ENCODE measurements around the gene CSF3R. TPM values are rescaled to one million over a fixed set of nuclear protein-coding genes. Genes with fewer than 3 reads are reported as not detected.

The CSF3R gene
- total RNA-seq, 1 experiment from 2014 or later: not detected

DNA sequence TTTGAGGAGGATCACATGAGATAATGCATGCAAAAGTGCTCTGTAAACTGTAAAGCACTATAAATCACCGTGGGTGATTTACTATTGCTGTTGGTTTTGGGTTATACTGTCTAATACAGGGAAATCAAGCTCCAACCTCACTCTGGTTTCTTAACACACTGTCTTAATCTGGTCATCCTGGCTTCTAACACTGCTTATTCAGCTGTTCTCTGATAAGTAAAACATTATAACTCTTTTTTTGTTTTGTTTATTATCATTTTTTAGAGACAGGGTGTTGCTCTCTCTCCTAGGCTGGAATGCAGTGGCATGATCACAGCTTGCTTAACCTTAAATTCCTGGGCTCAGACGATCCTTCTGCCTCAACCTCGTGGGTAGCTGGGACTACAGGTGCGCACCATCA lies 63.1 kb downstream of the CSF3R start:
- Histone ChIP-seq H3K4me3 (ENCODE audit: low read length) (no peak overlapping the region), H3K4me2 (ENCODE audit: low read length) (no peak overlapping the region), H3K27me3 (ENCODE audit: low read length) (no peaks in the 10 kb centered on the region), H3K79me2 (ENCODE audit: low read length) (no peaks in the 10 kb centered on the region), H3K9me2 (replicated peaks; ENCODE audit: low read length) (no peaks in the 10 kb centered on the region), H2AFZ (ENCODE audit: low read length) (no peak overlapping the region), H3F3A (ENCODE audit: low read length, unreplicated experiment) (no peaks in the 10 kb centered on the region), H3K36me3 (ENCODE audit: low read depth, low read length) (no peaks in the 10 kb centered on the region), H3K27ac (ENCODE audit: low read length) (no peak overlapping the region), H3K9me3 (ENCODE audit: low read length) (no peaks in the 10 kb centered on the region), H4K20me1 (ENCODE audit: low read length) (no peaks in the 10 kb centered on the region), H3K4me1 (ENCODE audit: insufficient read depth, low read length) (peaks cover 14% of the 10 kb centered on the region), H3K9ac (ENCODE audit: low read length) (no peak overlapping the region)
- intact Hi-C loops (cut with micrococcal nuclease): no loop called here
- ATAC-seq (no peak), DNase-seq (no peak)
- CTCF ChIA-PET: interaction anchor here (0.6 kb wide), 1 partner anchor 22 kb away, joined by 4 read pairs; no protein-coding TSS in a partner anchor
- TF ChIP-seq EZH2phosphoT487 (IDR thresholded peaks at IDR 0.05; ENCODE audit: borderline replicate concordance, low read length): no peak
- TF ChIP-seq, protein P1, sequence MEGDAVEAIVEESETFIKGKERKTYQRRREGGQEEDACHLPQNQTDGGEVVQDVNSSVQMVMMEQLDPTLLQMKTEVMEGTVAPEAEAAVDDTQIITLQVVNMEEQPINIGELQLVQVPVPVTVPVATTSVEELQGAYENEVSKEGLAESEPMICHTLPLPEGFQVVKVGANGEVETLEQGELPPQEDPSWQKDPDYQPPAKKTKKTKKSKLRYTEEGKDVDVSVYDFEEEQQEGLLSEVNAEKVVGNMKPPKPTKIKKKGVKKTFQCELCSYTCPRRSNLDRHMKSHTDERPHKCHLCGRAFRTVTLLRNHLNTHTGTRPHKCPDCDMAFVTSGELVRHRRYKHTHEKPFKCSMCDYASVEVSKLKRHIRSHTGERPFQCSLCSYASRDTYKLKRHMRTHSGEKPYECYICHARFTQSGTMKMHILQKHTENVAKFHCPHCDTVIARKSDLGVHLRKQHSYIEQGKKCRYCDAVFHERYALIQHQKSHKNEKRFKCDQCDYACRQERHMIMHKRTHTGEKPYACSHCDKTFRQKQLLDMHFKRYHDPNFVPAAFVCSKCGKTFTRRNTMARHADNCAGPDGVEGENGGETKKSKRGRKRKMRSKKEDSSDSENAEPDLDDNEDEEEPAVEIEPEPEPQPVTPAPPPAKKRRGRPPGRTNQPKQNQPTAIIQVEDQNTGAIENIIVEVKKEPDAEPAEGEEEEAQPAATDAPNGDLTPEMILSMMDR (conservative IDR thresholded peaks at IDR 0.05; ENCODE audit: low read depth, low read length): no peak
- no peak for TF ChIP-seq EZH2 (IDR thresholded peaks at IDR 0.05; ENCODE audit: low read length, unreplicated experiment)
- no TSS peak for BruUV-seq (replicated peaks)
- POLR2A ChIA-PET (ENCODE audit: unreplicated experiment): no interaction called here

DNA sequence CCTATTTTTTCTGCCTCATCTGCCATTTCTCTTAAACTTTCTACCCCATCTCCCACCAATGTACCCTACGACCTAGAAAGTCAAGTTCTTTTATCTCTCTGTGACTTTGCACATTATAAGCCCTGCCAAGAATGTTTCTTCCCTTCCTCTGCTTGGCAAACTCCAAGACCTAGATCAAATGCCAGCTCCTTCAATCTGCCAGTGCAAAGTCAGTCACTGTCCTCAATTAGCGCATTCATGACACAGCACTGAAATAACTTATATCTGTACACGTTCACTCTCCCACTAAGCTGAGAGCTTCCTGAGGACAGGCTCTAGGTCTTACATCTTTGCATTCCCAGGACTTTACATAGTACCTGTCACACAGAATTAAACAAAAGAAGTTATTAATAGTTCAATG lies 63.6 kb downstream of the CSF3R start:
- Histone ChIP-seq H2AFZ (ENCODE audit: low read length) (no peak overlapping the region), H3K27ac (ENCODE audit: low read length) (no peak overlapping the region), H3K27me3 (ENCODE audit: low read length) (no peaks in the 10 kb centered on the region), H3K4me2 (ENCODE audit: low read length) (no peak overlapping the region), H3K79me2 (ENCODE audit: low read length) (no peaks in the 10 kb centered on the region), H3K9me2 (replicated peaks; ENCODE audit: low read length) (no peaks in the 10 kb centered on the region), H3K4me1 (ENCODE audit: insufficient read depth, low read length) (peaks cover 14% of the 10 kb centered on the region), H3K36me3 (ENCODE audit: low read depth, low read length) (no peaks in the 10 kb centered on the region), H3K4me3 (ENCODE audit: low read length) (no peak overlapping the region), H3K9ac (ENCODE audit: low read length) (no peak overlapping the region), H3K9me3 (ENCODE audit: low read length) (no peaks in the 10 kb centered on the region), H3F3A (ENCODE audit: low read length, unreplicated experiment) (no peaks in the 10 kb centered on the region), H4K20me1 (ENCODE audit: low read length) (no peaks in the 10 kb centered on the region)
- intact Hi-C loops (cut with micrococcal nuclease): no loop called here
- ChIA-PET CTCF (interaction anchor here (0.6 kb wide), 1 partner anchor 22 kb away, joined by 4 read pairs; no protein-coding TSS in a partner anchor), POLR2A (ENCODE audit: unreplicated experiment) (no interaction called here)
- BruUV-seq (replicated peaks): no TSS peak
- ATAC-seq (no peak), DNase-seq (no peak)
- TF ChIP-seq EZH2 (IDR thresholded peaks at IDR 0.05; ENCODE audit: low read length, unreplicated experiment): no peak
- TF ChIP-seq, protein P1 (conservative IDR thresholded peaks at IDR 0.05; ENCODE audit: low read depth, low read length): no peak
- no peak for TF ChIP-seq EZH2phosphoT487 (IDR thresholded peaks at IDR 0.05; ENCODE audit: borderline replicate concordance, low read length)

DNA sequence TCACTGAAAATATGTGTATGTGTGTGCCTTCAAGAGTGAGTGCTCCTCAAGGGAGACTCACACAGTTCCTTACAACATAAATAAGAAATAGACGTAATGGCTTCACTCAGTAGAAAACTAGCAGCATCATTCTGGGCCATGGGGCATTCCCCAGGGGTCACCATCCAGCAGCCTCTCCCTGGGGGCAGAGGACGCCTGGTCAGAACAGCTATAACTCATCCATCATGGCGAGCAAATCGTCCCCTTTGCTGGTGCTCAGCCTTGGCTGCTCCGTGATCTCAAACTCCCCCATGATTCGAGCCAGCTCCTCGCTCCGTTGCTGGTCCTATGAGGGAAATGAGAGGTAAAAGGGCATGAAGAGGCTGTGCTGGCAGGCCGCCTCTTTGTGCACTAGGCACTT lies 64.8 kb downstream of the CSF3R start:
- POLR2A ChIA-PET (ENCODE audit: unreplicated experiment): no interaction called here

More for the DNA sequence above, 64.8 kb downstream of the CSF3R start:
- Histone ChIP-seq H3K79me2 (ENCODE audit: low read length) (no peaks in the 10 kb centered on the region), H3F3A (ENCODE audit: low read length, unreplicated experiment) (no peaks in the 10 kb centered on the region), H3K27ac (ENCODE audit: low read length) (no peak overlapping the region), H3K36me3 (ENCODE audit: low read depth, low read length) (no peaks in the 10 kb centered on the region), H4K20me1 (ENCODE audit: low read length) (no peaks in the 10 kb centered on the region), H3K4me3 (ENCODE audit: low read length) (no peak overlapping the region), H3K9ac (ENCODE audit: low read length) (no peak overlapping the region), H3K27me3 (ENCODE audit: low read length) (no peaks in the 10 kb centered on the region), H3K4me1 (ENCODE audit: insufficient read depth, low read length) (peaks cover 14% of the 10 kb centered on the region), H3K4me2 (ENCODE audit: low read length) (no peak overlapping the region), H3K9me3 (ENCODE audit: low read length) (no peaks in the 10 kb centered on the region), H2AFZ (ENCODE audit: low read length) (no peak overlapping the region), H3K9me2 (replicated peaks; ENCODE audit: low read length) (no peaks in the 10 kb centered on the region)
- BruUV-seq (replicated peaks): no TSS peak
- CTCF ChIA-PET: no interaction called here
- DNase-seq (no peak), ATAC-seq (no peak)
- intact Hi-C loops (cut with micrococcal nuclease): no loop called here
- TF ChIP-seq EZH2 (IDR thresholded peaks at IDR 0.05; ENCODE audit: low read length, unreplicated experiment) (no peak), EZH2phosphoT487 (IDR thresholded peaks at IDR 0.05; ENCODE audit: borderline replicate concordance, low read length) (no peak)
- TF ChIP-seq, protein P1 (conservative IDR thresholded peaks at IDR 0.05; ENCODE audit: low read depth, low read length): no peak

Other genes with a start within 250 kb of the CSF3R start
- gene SH3D21, start 176.5 kb downstream of the CSF3R start, total RNA-seq (2014; rRNA removed): 11.3 and 16.4 TPM in 2 replicates
- 89.1 and 104 TPM in 2 replicates for gene EVA1B, start 159.3 kb downstream of the CSF3R start, total RNA-seq (2014; rRNA removed)
- gene STK40, start 97.0 kb downstream of the CSF3R start, total RNA-seq (2014; rRNA removed): 14.4 and 15.9 TPM in 2 replicates
- gene LSM10, start 85.0 kb downstream of the CSF3R start, total RNA-seq (2014; rRNA removed): 19.2 and 35.2 TPM in 2 replicates
- gene OSCP1, start 32.5 kb downstream of the CSF3R start, total RNA-seq (2014; rRNA removed): 3.8 and 7.3 TPM in 2 replicates
- gene MRPS15, start 18.5 kb downstream of the CSF3R start, total RNA-seq (2014; rRNA removed): 164 and 213 TPM in 2 replicates

Data from PC-3 (cell line).